Natural killer cell (primary cell): ENCODE results near the gene JUP. TPM values are rescaled to one million over a fixed set of nuclear protein-coding genes. Genes with fewer than 3 reads are reported as not detected.
A peak's percentile ranks its signal among the peaks of the same experiment; 100 is the strongest.
"Not testable (repeated sequence)": the region's sequence is repeated elsewhere in the genome, so short reads cannot be mapped to it uniquely, and the experiment has no call there.

Experiments
- ATAC-seq, 3 donors: fragments of 150-1000 bp in 2 of 3; fragments of 200-7000 bp in 1 of 3; cut with Tn5 transposase; 1 replicate in 1 of 3; 2 replicates in 2 of 3; pipeline ENCODE4 v1.10.0; 2021; ENCODE audit warnings: mild to moderate bottlenecking in 2 of 3, moderate library complexity in 2 of 3
- DNase-seq, 2 donors: peaks; one replicate each; pipeline versions ENCODE4 v3.0.0 to v3.0.0-alpha.2; 2013 to 2021; ENCODE audit warnings: mixed read lengths in 1 of 2
- H3K27ac ChIP-seq: one replicate; pipeline ENCODE4 v1.5.1; 2013; ENCODE audit warnings: mild to moderate bottlenecking, low read length
- H3K27me3 ChIP-seq: one replicate; pipeline ENCODE4 v1.6.1; 2013; ENCODE audit warnings: low read length; ENCODE audit not compliant: control insufficient read depth, insufficient read depth
- H3K36me3 ChIP-seq: one replicate; pipeline ENCODE4 v1.6.1; 2013; ENCODE audit warnings: low read length; ENCODE audit not compliant: control insufficient read depth, insufficient read depth
- H3K4me1 ChIP-seq: one replicate; pipeline ENCODE4 v1.6.1; 2013; ENCODE audit warnings: low read length; ENCODE audit not compliant: control insufficient read depth, insufficient read depth
- H3K4me3 ChIP-seq: one replicate; pipeline ENCODE4 v1.5.1; 2013; ENCODE audit warnings: low read length
- H3K9me3 ChIP-seq: one replicate; pipeline ENCODE4 v1.6.1; 2013; ENCODE audit warnings: low read length; ENCODE audit not compliant: control insufficient read depth, insufficient read depth
- H3K27ac Mint-ChIP-seq, 2 donors: one replicate each; pipeline ENCODE4 v1.8.0; 2022; ENCODE audit warnings: mild to moderate bottlenecking in 2 of 2, mixed read lengths in 2 of 2, moderate library complexity in 1 of 2
- H3K27me3 Mint-ChIP-seq, 2 donors: one replicate each; pipeline ENCODE4 v1.8.0; 2022; ENCODE audit warnings: low read depth in 2 of 2, mixed read lengths in 2 of 2
- H3K36me3 Mint-ChIP-seq: one replicate; pipeline ENCODE4 v1.8.0; 2022; ENCODE audit warnings: mixed read lengths
- H3K4me1 Mint-ChIP-seq, 2 donors: one replicate each; pipeline ENCODE4 v1.8.0; 2022; ENCODE audit warnings: mixed read lengths in 2 of 2
- H3K4me3 Mint-ChIP-seq: one replicate; pipeline ENCODE4 v1.8.0; 2022; ENCODE audit warnings: mild to moderate bottlenecking, moderate library complexity, mixed read lengths
- H3K9me3 Mint-ChIP-seq, 2 donors: one replicate each; pipeline ENCODE4 v1.8.0; 2022; ENCODE audit warnings: mixed read lengths in 2 of 2
- CTCF ChIP-seq: fragments of 200-600 bp; IDR thresholded peaks from one replicate; pipeline ENCODE4 v1.8.0; 2022; ENCODE audit warnings: antibody characterized with exemption
- WGBS: methylation state at CpG from one replicate; pipeline ENCODE4 v1.1.7; 2013; ENCODE audit warnings: missing lambda C conversion rate; ENCODE audit not compliant: insufficient coverage; 5-methylcytosine and 5-hydroxymethylcytosine counted together
- intact Hi-C: fragments of 100-400 bp; cut with micrococcal nuclease; formaldehyde crosslinking; loops from one replicate; pipeline ENCODE4 v1.14.2; 2022
- total RNA-seq, 4 donors: library from RNA; stranded (reverse); fragments of 120-200 nt in 1 of 4; gene quantifications; one replicate each; pipeline versions ENCODE4 v1.2.3 to v1.2.4, GENCODE V29; 2013 to 2022

JUP gene
- total RNA-seq = 10 to 100 TPM in 1 of 3 donors, 1 to 10 TPM in 2; 1.8 to 12.1 (median 2.0) TPM
- total RNA-seq (2013) = 8.6 TPM

DNA sequence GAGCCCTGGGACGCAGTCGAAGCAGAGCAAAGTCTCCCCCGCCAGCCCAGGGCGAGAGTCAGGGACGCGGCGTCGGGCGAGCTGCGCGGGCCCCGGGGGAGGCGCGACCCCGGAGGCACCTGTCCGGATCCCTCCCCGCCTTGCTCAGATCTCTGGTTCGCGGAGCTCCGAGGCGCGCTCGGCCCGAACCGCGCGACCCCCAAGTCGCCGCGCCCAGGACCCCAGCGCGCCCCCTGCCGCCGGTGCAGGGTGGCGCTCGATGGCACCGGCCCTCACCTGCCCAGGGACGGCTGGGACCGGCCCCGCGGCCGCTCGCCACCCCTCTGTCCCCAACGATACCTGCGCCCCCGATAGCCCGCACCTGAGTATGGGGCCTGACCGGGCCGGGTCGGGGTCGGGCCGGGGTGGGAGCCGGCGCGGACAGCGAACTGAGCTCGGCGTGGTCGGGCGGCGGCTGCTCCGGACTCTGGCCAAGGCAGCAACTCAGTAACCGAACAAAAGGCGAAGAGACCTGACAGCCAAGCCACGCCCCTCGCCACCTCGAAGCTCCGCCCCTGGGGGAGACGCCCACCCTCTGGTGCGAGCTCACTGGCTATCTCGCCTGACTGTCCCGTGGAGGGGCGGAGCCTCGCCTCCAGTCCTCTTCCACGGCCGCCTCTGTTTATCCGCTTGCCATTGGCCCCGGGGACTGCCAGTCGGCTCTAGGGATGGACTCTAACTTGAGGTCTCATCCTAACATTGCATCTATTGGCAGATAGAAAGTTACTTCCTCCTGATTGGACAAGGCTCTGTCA lies at the start of gene JUP:
JUP (minus strand) TSS at position 485 of the 794 bp plus-strand sequence. CDS start 14,857 bp downstream, outside the sequence.
- Mint-ChIP-seq H3K27ac (peak within 1 kb of the TSS; percentile 19 to 60), H3K4me3 (peak within 1 kb of the TSS; percentile 75), H3K27me3 (peaks cover 13 to 24% of the 10 kb centered on the region in 2 donors), H3K36me3 (no peaks in the 10 kb centered on the region), H3K9me3 (no peaks in the 10 kb centered on the region), H3K4me1 (peaks cover 0 to 24% of the 10 kb centered on the region in 2 donors)
- Histone ChIP-seq H3K9me3 (no peaks in the 10 kb centered on the region), H3K4me1 (peaks cover 36% of the 10 kb centered on the region), H3K27me3 (peaks cover 7% of the 10 kb centered on the region), H3K36me3 (no peaks in the 10 kb centered on the region), H3K4me3 (peak within 1 kb of the TSS; percentile 46), H3K27ac (no peak within 1 kb of the TSS)
- intact Hi-C loops = no loop called here
- DNase-seq (peak; percentile 89 to 92), ATAC-seq (peak; percentile 95 to 97 (median 97))
- TF ChIP-seq CTCF = peak; percentile 56
- WGBS = 1% methylated on average over 79 of the region's 79 CpGs

GRCh38 chr17:41835800-41836549 lies 49.5 kb upstream of the JUP start, which contains the start of gene NT5C3B:
Gene NT5C3B, minus strand, starts transcription at chr17:41836232. Its CDS starts 39 bp downstream, at chr17:41836193.
- Histone ChIP-seq H3K9me3 (no peaks in the 10 kb centered on the region), H3K27ac (no peak within 1 kb of the TSS), H3K4me3 (peak within 1 kb of the TSS; percentile 70), H3K27me3 (no peaks in the 10 kb centered on the region), H3K4me1 (peaks cover 14% of the 10 kb centered on the region), H3K36me3 (no peaks in the 10 kb centered on the region)
- TF ChIP-seq CTCF = no peak
- Mint-ChIP-seq H3K27ac (no peak within 1 kb of the TSS), H3K27me3 (peaks cover 0 to 6% of the 10 kb centered on the region in 2 donors), H3K4me1 (peaks cover 6% of the 10 kb centered on the region in 2 donors), H3K4me3 (peak within 1 kb of the TSS; percentile 81), H3K9me3 (no peaks in the 10 kb centered on the region), H3K36me3 (no peaks in the 10 kb centered on the region)
- DNase-seq (peak; percentile 35 to 77), ATAC-seq (peak; percentile 65 to 87 (median 83))
- intact Hi-C loops = no loop called here
- under 1% methylated on average over 70 of the region's 72 CpGs for WGBS

- no peaks in the 10 kb centered on the region for H3K27me3 ChIP-seq
- Mint-ChIP-seq H3K27ac (no peak overlapping the region), H3K36me3 (no peaks in the 10 kb centered on the region), H3K9me3 (no peaks in the 10 kb centered on the region), H3K4me1 (peaks cover 6% of the 10 kb centered on the region in 2 donors), H3K27me3 (peaks cover 0 to 6% of the 10 kb centered on the region in 2 donors), H3K4me3 (peak overlapping the region; percentile 81)
- 26% methylated on average over 13 of the region's 13 CpGs for WGBS
- TF ChIP-seq CTCF = no peak
- intact Hi-C loops = no loop called here
- no peaks in the 10 kb centered on the region for H3K36me3 ChIP-seq
- DNase-seq (no peak), ATAC-seq (peak in 2 of 3 donors; percentile 5 to 41)
- peaks cover 14% of the 10 kb centered on the region for H3K4me1 ChIP-seq
- H3K27ac ChIP-seq = no peak overlapping the region
- H3K4me3 ChIP-seq = peak overlapping the region; percentile 70
- H3K9me3 ChIP-seq = no peaks in the 10 kb centered on the region
Measured at GRCh38 chr17:41835214-41835799, 48.8 kb upstream of the JUP start.

- H3K36me3 Mint-ChIP-seq, intact Hi-C loops, H3K4me3 Mint-ChIP-seq, H3K27ac ChIP-seq, ATAC-seq, H3K9me3 Mint-ChIP-seq, DNase-seq, H3K36me3 ChIP-seq, H3K9me3 ChIP-seq, H3K4me1 Mint-ChIP-seq, H3K27me3 Mint-ChIP-seq, H3K4me1 ChIP-seq, H3K27me3 ChIP-seq, H3K4me3 ChIP-seq, H3K27ac Mint-ChIP-seq: not testable (repeated sequence)
- 84% methylated on average over 10 of the region's 10 CpGs for WGBS
Measured at GRCh38 chr17:41829961-41830360, 43.5 kb upstream of the JUP start.
